Measurements from ENCODE around the gene SUMO4.

The SUMO4 gene

GRCh38 chr6:149392093-149392492 lies 8.0 kb upstream of the SUMO4 start:
- no peak for DNase-seq

- no peak for DNase-seq
These were observed 7.5 kb upstream of the SUMO4 start for GRCh38 chr6:149392535-149392934.

GRCh38 chr6:149393002-149393679 lies 6.9 kb upstream of the SUMO4 start:
- no peak for DNase-seq

- DNase-seq = no peak
These were observed 4.9 kb upstream of the SUMO4 start for GRCh38 chr6:149395185-149395584.

- no peak for DNase-seq
These were observed 2.7 kb upstream of the SUMO4 start for GRCh38 chr6:149397384-149397783.

- DNase-seq = no peak
These were observed 3.5 kb downstream of the SUMO4 start for GRCh38 chr6:149403534-149403933.

- no peak for DNase-seq
These were observed 6.0 kb downstream of the SUMO4 start for GRCh38 chr6:149405823-149406765.

- no peak for DNase-seq
These were observed 9.6 kb downstream of the SUMO4 start for GRCh38 chr6:149409617-149410016.

- DNase-seq = no peak
These were observed 10.5 kb downstream of the SUMO4 start for GRCh38 chr6:149410557-149410956.

- DNase-seq = no peak
These were observed 13.9 kb downstream of the SUMO4 start for GRCh38 chr6:149414009-149414408.

- no peak for DNase-seq
These were observed 14.8 kb downstream of the SUMO4 start for GRCh38 chr6:149414821-149415220.

GRCh38 chr6:149419696-149420404 lies 19.8 kb downstream of the SUMO4 start:
- no peak for DNase-seq

GRCh38 chr6:149421132-149421531 lies 21.1 kb downstream of the SUMO4 start:
- DNase-seq = no peak

GRCh38 chr6:149422581-149422980 lies 22.5 kb downstream of the SUMO4 start:
- DNase-seq = no peak

- DNase-seq = no peak
These were observed 23.9 kb downstream of the SUMO4 start for GRCh38 chr6:149423964-149424440.

- DNase-seq = no peak
These were observed 25.2 kb downstream of the SUMO4 start for GRCh38 chr6:149425224-149425623.

GRCh38 chr6:149425754-149426153 lies 25.7 kb downstream of the SUMO4 start:
- no peak for DNase-seq

- DNase-seq = no peak
These were observed 28.5 kb downstream of the SUMO4 start for GRCh38 chr6:149428606-149429005.

GRCh38 chr6:149429427-149430360 lies 29.6 kb downstream of the SUMO4 start:
- DNase-seq = no peak

GRCh38 chr6:149431905-149432775 lies 32.1 kb downstream of the SUMO4 start:
- peak; percentile 89 for DNase-seq

- DNase-seq = no peak
These were observed 33.3 kb downstream of the SUMO4 start for GRCh38 chr6:149433405-149433804.

Measured in activated gamma-delta T cell treated with Interleukin-2 at 50 U/mL for 16 hours (primary cell).